Stimulated activated CD4-positive, alpha-beta T cell treated with anti-CD3 and anti-CD28 coated beads, TNF-alpha, amount 100 ng/mL, for 4 hours (primary cell): ENCODE data around the gene AUP1.

Experiments used
- DNase-seq, 3 experiments: peaks; one replicate each; pipeline ENCODE4 v3.0.0-alpha.2; 2020; ENCODE audit warnings: low read depth in 3 of 3

AUP1 gene

DNA sequence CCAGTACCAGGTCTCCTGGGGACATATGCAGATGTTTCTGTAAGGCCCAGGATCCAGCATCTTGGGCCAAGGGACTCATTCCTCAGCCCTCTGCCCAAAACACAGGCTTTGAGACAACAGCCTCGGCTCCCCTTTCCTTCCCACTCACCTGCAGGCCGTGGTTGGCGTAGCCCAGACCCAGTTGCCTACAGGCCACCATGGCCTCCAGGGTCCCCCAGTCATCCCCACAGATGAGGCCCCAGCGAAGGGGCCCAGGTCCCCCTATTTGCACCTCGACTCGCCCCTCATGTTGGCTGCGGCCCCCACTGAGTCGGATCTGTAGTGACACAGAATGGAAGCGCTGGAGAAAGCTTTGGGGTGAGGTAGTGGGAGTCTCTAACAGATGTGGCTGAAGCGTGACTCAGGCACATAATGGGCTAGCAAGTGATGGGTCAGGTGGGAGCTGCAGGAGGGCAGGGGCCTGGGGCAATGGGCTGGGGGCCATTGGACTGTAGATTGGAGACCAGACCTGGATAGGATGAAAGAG is 6.0 kb upstream of the AUP1 start:
- DNase-seq, result no peak

DNA sequence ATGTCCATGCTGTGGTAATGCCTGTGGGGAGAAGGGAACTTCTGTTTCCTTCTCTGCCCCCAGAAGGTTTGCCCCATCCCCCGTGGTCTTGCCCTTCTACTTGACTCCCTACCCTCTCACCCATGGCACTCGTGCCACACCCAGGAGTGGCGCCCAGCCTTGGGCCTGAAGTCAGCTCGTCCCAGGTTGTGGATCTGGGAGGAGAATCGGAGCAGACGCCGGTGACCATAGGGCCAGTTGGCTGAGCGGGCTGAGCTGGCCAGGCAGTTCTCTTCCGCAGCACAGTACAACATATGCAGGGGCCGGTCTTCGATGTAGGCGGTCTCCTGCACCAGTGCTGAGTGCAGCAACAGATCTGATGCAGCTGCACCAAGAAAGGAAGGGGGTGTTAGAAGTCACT is 4.9 kb upstream of the AUP1 start:
- no peak for DNase-seq

DNA sequence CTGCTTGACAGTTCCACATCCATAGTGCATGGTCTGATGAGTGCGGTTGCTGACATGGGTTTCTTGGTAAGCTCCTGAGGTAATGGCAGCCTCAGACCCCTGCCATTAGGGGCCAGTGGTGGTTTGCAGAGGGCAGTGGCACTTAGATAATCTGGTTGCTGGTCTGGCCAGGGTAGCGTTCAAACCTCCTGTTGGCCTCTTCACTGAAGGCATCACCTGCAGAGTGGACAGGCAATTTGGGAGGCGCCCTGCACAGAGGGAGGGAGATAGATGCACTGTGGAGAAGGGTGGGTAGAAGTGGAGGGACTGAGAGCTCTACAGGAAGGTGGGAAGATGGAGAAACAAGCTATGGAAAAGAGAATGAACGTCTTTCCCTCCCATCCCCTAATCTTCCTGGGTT is 4.0 kb upstream of the AUP1 start:
- no peak for DNase-seq

DNA sequence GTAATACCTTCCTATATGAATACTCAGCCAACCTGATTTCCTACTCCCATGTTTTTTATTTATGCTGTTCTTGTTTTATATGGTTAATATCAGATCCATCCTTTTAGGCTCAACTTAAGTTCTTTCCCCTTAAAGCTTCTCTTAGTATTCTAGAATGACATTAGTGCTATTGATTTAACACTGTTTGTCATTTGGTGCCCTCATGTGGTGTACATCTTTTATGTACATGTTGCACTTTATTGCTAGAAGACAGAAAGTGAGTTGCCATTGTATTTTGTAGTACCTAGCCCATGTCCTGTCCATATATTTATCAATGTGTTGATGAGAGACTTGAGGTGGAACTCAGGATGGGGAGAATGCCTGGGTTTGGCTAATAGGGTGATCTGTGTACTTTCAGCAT is 2.7 kb upstream of the AUP1 start:
- DNase-seq, result no peak

DNA sequence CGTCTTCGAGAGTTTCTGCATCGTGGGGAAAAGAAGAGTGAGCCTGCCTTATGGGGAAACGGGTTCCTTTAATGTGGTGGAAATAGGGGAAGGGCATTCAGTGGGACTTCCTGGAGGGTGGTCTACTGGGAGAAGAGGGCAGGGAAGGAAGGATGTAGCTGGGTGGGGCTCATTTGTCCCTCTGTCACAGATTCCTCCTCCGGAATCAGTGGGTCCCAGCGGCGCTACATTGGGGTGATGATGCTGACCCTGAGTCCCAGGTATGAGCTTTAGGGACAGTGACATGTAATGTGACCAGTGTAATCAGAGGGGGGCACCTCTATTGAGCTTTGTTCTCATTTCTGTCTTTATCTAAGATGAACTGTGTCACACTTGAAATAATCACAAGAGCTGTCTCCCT is 2.2 kb upstream of the AUP1 start:
- DNase-seq, result no peak

DNA sequence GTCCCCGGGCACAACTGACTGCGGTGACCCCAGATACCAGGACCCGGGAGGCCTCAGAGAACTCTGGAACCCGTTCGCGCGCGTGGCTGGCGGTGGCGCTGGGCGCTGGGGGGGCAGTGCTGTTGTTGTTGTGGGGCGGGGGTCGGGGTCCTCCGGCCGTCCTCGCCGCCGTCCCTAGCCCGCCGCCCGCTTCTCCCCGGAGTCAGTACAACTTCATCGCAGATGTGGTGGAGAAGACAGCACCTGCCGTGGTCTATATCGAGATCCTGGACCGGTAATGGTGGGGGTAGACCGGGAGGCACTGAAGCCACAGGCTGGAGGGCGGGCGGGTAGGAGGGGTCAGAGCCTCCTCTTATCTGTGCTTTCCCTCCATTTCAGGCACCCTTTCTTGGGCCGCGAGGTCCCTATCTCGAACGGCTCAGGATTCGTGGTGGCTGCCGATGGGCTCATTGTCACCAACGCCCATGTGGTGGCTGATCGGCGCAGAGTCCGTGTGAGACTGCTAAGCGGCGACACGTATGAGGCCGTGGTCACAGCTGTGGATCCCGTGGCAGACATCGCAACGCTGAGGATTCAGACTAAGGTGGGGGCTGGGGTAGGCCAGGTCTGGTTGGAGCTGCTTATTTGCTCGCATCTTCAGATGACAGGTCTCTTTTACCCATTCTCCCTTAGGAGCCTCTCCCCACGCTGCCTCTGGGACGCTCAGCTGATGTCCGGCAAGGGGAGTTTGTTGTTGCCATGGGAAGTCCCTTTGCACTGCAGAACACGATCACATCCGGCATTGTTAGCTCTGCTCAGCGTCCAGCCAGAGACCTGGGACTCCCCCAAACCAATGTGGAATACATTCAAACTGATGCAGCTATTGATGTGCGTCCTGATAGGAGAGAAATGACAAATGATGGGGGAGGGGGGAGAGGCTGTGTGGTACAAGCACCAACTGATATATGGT is 1.0 kb upstream of the AUP1 start:
- DNase-seq, result no peak

DNA sequence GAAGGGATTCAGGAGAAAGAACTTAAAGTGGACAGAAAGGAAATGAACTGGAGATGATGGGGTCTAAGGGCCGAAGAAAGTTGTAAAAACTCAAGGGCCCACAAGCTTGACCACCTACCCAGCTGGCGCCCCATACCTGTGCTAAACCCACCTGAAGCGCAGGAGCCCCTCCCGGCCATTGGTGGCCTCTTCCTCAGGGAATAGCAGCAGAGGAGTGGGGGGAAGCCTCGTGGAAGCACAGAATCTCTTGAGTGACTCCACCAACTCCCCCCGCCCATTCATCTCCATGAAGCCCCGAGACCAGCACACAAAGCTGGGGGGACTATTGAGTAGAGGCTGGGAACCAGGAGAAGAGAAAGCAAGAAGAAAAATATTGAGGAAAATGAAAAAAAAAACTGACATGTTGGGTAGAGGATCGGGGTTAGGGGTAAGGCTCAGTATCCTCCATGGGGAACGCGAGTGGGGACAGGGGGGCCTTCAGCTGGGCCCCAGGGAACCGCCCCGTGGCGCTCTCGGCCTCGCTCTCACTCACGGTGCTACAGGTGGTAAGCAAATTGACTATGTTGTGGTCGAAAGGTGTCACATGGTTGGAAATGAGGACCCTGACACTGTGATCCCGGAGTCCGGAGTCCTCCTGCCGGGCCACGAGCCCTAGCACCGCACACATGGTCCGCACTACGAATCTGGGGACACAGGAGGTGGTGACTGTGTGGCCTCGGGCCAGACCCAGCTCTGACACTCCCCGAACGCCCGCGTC is 728 bp downstream of the AUP1 start:
- DNase-seq, result no peak

DNA sequence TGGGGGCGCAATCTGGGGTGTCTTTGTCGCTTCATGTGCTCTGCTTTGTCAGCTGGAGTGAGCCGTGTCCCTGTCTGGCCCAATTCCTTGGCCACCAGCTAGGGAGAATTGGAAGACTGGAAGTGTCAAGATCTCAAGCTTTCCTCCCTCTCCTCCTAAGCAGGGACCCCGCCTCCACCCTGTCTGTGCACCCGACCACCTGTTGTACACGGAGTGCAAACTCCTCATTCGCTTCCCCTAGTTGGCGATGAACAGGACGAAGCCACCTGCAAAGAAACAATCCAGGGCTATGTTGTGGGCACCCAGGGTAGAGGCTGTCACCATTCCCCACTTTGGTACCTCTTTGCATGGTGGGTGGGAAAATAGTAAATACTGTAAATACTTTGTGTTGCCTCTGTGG is 1.8 kb downstream of the AUP1 start:
- no peak for DNase-seq

DNA sequence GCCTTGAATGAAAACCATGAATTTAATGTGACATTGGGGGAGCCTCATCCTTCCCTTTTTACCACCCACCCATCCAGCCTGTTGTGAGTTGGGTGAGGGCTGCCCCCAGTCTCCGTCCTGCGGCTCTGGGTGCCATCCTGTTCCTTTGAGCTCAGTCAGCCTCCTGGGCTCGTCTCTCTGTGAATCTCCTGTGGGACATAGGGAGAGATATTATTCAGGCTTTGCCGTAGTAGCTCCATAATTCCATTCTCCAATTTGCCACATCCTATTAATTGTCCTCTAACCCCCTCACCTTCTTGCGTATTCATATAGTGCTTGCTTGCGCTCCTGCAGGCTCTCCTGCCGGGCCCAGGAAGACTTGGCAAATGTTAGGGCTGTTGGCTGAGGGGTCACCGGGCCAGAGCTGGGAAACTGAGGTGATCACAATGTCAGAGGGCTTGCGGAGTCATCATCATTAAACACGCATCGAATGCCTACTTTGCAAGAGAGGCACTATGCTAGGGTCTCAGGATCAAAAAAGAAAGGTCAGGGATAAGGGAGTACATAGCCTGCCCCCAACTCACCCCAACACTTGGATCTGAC is 2.8 kb downstream of the AUP1 start:
- DNase-seq, result no peak

DNA sequence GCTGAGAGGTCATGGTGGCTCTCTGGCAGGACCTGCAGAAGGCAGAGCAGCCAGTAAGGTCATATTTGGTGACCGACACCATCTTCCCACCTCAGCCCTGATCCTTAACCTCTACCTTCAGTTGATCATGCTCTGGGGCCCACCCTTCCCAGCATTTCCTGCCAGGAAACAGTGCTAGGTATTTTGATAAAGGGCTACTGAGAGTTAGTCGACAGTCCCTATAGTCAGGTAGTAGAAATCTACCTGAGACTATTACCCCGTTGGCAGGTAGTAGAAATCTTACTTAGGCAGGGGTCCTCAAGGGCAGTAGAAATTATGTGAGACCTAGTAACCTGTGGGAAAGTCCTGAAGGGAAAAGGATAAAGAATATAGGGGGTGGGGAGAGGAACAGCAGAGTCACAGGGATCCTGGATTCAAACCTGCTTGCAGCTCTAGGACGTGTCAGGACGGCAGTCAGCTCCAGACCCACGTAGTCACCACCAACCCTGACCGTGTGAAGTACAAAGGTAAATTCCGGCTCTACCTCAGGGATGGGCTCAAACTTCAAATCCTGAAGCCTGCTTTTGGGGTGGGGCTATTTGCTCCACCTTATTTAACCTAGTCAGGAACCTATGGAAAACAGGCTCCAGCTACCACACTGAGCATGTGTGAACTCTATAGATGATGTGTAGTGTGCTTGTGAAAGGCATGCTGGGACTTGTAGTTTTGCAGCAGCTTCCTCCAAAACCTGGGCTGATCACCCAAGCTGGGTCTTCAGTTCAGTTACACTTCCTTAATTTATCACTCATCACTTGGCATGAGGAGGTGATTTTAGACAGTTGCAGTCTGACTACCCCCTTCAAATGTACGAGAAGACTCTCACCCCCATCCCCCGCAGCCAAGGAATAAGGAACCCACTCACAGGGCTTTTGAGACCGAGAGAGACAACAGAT is 3.5 kb downstream of the AUP1 start, which contains the start of gene DQX1:
TSS of gene DQX1 (minus strand) at position 515 of the 932 bp plus-strand sequence. CDS start at position 13, 502 bp downstream.
- no peak for DNase-seq

DNA sequence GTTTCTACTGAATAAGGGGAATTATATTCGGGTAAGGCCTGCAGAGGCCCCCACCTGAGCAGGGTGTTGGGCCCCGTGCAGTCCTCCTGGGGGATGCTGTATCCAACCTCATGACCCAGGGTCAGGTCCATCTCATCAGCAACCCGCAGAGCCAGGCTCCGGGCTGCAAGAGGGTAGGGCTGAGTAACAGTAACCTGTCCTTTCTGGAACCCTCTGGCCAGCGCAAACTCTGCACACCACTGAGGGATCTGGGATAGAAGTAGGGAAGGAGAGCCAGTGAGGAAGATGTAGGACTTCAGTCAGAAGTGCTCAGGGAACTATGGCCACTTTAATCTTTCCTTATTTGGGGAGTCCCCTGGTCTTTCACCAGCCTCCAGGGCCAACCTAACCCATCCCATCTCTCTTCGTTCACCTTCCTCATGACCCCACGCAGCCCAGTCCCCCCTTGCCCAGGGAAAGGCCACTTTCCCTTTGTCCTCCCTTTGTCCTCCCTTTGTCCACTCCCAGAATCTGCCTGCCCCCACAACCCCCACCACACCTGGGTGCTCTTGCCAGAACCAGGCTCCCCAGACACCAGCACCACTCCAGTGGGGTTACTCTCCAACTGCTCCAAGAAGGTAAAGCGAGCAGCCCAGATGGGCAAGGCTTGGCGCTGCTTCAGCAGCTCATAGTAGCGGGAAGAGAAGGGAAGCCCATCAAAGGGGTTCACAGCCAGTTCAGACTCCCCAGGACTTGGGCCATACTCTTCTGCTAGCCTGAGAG is 4.4 kb downstream of the AUP1 start:
- no peak for DNase-seq

DNA sequence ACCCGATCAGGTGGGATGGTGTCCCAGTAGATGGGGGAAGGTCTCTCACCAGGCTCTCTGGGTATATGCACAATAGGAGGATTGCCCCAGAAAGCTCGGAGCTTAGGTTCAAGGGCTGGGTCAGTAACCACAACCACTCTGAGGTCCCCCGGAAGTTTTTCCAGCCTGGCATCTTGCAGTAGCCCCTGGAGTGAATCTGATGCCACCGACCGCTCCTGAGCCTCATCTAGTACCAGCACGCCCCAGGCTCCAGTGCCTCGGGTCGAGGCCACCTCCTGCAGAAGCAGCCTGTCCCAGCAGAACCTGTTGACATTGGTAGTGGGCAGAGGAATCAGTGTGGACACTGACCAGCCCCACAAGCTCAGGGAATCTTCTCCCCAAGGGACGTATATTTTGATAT is 5.5 kb downstream of the AUP1 start:
- no peak for DNase-seq

DNA sequence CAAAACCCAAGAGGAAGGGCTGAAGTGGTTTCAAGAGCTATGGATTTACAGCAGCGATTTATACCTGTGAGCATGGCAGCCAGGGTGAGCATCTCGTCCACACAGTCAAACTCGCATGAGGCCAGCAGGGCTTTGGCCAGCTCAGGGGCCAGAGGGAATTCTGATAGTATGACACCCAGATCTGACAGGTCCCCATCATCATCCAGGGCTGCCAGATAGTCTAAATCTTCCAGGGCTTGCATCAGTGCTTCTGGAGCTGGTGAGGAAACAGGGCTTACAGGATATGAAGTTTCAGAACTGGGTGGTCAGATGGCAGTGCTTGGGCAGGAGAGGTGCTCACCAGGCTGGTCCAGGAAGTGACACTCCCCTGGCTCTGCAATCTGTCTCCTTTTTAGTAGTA is 7.0 kb downstream of the AUP1 start:
- no peak for DNase-seq

DNA sequence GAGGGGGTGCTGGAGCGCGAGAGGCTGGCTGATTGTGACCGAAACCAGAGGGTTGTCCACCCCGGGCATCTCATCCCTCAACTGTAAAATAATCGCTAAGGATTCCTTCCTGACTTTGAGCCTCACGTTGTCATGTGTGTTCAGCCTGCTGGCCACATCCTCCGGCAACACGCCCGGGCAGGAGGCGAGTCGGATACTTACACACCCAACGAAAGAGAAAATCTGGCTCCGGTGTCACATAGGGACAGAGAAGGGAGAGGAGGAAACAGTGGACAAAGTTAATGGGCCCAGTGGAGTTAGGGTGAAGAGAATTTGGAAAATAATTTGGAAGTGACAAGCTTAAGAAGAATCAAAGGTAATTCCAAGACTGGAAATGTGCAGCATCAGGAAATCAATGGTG is 12.9 kb downstream of the AUP1 start:
- DNase-seq, result no peak

DNA sequence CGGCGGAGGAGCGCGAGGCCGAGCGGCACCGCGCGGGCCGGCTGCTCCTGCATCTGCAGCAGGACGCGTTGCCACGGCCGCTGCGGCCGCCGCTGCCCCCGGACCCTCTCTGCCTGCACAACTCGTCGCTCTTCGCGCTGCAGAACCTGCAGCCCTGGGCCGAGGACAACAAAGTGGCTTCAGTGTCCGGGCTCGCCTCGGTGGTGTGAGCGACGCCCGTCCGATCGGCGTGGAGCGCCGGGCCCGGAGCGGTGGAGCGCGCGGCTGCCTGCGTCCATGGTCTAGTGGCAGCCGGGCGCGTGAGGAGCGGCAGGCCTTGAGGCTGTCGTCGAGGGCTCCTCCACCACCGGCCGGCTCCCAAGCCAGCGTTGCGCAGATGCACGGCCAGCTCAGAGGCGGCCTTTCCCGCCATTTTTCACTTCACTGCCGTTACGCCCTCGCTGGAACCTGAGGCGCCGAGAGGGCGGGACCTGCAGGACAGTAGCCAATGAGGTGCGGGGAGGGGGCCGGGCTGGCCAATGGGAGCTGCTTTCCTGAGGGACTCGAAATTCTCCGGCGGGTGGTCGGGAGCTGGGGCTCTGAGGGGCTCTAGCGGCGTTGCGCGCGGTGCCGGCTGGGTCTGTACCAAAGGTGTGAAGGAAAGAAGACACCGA is 13.4 kb downstream of the AUP1 start:
- DNase-seq, result peak in 2 of 3 experiments; percentile 51 to 70

DNA sequence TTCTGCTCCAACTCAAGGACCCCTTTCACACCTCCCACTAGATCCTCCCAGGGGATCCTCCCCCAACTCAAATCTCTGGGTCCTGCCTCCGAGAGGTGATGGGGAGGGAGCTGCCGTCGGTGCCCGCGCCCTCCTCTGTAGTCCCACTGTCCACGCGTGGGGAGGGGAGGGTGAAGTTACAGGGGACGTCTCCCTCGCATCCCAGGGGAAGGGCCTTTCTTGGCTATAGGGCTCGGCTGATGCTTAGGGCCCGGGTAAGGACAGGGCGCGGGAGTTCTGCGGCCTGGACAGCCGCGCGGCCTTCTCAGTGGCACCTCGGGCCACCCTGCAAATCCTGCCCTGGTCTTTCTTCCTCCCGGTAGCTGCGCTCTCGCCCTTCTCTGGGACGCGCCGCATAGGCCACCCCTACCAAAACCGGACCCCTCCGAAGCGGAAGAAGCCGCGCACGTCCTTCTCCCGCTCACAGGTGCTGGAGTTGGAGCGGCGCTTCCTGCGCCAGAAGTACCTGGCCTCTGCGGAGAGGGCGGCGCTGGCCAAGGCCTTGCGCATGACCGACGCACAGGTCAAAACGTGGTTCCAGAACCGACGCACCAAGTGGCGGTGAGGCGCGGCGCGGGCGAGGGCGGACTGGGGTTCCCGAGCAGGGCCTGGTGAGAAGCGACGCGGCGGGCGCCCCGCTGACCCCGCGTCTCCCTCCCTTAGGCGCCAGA is 14.1 kb downstream of the AUP1 start:
- DNase-seq, result no peak

DNA sequence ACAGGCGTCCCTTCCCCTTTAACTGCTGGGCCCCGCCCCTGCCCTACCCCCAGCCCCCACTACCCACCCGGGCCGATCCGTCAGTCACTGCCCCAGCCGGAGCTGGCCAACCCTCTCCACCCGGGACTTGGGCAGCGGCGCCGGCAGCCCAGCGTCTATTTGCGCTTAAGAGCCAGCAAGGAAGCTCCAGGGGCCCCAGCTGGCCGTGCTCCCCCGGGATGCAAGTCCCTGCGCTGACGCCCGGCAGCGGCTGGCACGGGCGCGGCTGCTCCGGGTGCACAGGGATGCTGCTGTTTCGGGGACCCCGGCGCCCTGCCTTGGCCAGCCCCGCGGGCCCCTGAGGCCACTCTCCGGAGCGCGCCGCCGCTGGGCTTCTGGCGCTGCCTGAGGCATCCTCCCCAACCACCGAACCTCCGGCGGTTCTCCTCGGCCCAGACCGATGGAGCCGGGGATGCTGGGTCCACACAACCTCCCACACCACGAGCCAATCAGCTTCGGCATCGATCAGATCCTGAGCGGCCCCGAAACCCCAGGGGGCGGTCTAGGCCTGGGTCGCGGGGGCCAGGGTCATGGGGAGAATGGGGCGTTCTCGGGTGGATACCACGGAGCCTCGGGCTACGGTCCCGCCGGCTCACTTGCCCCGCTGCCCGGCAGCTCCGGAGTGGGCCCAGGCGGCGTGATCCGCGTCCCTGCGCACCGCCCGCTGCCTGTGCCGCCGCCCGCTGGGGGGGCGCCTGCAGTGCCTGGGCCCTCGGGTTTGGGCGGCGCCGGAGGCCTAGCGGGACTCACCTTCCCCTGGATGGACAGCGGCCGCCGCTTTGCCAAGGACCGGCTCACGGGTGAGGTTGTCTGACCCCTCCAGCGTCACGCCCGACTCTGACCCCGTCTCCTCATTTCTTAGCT is 14.9 kb downstream of the AUP1 start, which contains the start of gene TLX2:
TSS of gene TLX2 (plus strand) at position 83 of the 903 bp plus-strand sequence. CDS start at position 440, 357 bp downstream.
- DNase-seq, result no peak
